ENCODE data around the gene YLPM1.

- TF ChIP-seq, protein P1, sequence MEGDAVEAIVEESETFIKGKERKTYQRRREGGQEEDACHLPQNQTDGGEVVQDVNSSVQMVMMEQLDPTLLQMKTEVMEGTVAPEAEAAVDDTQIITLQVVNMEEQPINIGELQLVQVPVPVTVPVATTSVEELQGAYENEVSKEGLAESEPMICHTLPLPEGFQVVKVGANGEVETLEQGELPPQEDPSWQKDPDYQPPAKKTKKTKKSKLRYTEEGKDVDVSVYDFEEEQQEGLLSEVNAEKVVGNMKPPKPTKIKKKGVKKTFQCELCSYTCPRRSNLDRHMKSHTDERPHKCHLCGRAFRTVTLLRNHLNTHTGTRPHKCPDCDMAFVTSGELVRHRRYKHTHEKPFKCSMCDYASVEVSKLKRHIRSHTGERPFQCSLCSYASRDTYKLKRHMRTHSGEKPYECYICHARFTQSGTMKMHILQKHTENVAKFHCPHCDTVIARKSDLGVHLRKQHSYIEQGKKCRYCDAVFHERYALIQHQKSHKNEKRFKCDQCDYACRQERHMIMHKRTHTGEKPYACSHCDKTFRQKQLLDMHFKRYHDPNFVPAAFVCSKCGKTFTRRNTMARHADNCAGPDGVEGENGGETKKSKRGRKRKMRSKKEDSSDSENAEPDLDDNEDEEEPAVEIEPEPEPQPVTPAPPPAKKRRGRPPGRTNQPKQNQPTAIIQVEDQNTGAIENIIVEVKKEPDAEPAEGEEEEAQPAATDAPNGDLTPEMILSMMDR (IDR thresholded peaks at IDR 0.05) = no peak
- no peak for TF ChIP-seq POLR2A (IDR thresholded peaks at IDR 0.05)
These were observed 30.5 kb downstream of the YLPM1 start for GRCh38 chr14:74793506-74794155.

Measured in stomach (tissue), 4 donors.